Trophoblast cell (in vitro differentiated cells and primary cell): ENCODE results near the gene NEK1.

ENCODE experiments used
- DNase-seq, 2 donors: peaks; one replicate each; pipeline ENCODE4 v3.0.0-alpha.2; 2016
- H2AFZ ChIP-seq: 2 replicates; pipeline ENCODE4 v1.6.1; 2013; ENCODE audit warnings: low read length, moderate library complexity, mild to moderate bottlenecking; ENCODE audit not compliant: insufficient read depth, poor library complexity
- H2AK5ac ChIP-seq: 2 replicates; pipeline ENCODE4 v1.6.1; 2013; ENCODE audit warnings: mild to moderate bottlenecking, low read length
- H2BK120ac ChIP-seq: 2 replicates; pipeline ENCODE4 v1.6.1; 2013; ENCODE audit warnings: low read length, mild to moderate bottlenecking, moderate library complexity; ENCODE audit not compliant: insufficient read depth, poor library complexity
- H2BK12ac ChIP-seq: 2 replicates; pipeline ENCODE4 v1.6.1; 2013; ENCODE audit warnings: mild to moderate bottlenecking, low read length, moderate library complexity
- H2BK5ac ChIP-seq: 2 replicates; pipeline ENCODE4 v1.6.1; 2013; ENCODE audit warnings: low read length, low read depth, moderate library complexity, mild to moderate bottlenecking; ENCODE audit not compliant: poor library complexity
- H3K14ac ChIP-seq: 2 replicates; pipeline ENCODE4 v1.6.1; 2013; ENCODE audit warnings: mild to moderate bottlenecking, low read length
- H3K18ac ChIP-seq: 2 replicates; pipeline ENCODE4 v1.6.1; 2013; ENCODE audit warnings: mild to moderate bottlenecking, low read length
- H3K23ac ChIP-seq: 2 replicates; pipeline ENCODE4 v1.6.1; 2013; ENCODE audit warnings: low read length
- H3K27ac ChIP-seq: 2 replicates; pipeline ENCODE4 v1.5.1; 2013; ENCODE audit warnings: low read depth, mild to moderate bottlenecking, inconsistent platforms, low read length, moderate library complexity
- H3K27me3 ChIP-seq: 2 replicates; pipeline ENCODE4 v1.6.1; 2013; ENCODE audit warnings: inconsistent platforms, mild to moderate bottlenecking, low read length, moderate library complexity; ENCODE audit not compliant: insufficient read depth
- H3K36me3 ChIP-seq, 2 experiments: 1 replicate in 1 of 2; 2 replicates in 1 of 2; pipeline ENCODE4 v1.6.1; 2013; ENCODE audit warnings: low read length in 2 of 2, mild to moderate bottlenecking in 2 of 2, moderate library complexity in 1 of 2; ENCODE audit not compliant: insufficient read depth in 2 of 2, control insufficient read depth in 1 of 2
- H3K4ac ChIP-seq: 2 replicates; pipeline ENCODE4 v1.6.1; 2013; ENCODE audit warnings: low read depth, mild to moderate bottlenecking, low read length, moderate library complexity
- H3K4me1 ChIP-seq, 2 experiments: 1 replicate in 1 of 2; 2 replicates in 1 of 2; pipeline ENCODE4 v1.6.1; 2013; ENCODE audit warnings: low read length in 2 of 2, mild to moderate bottlenecking in 2 of 2, moderate library complexity in 1 of 2; ENCODE audit not compliant: insufficient read depth in 2 of 2, control insufficient read depth in 1 of 2
- H3K4me2 ChIP-seq: 2 replicates; pipeline ENCODE4 v1.6.1; 2013; ENCODE audit warnings: inconsistent platforms, mild to moderate bottlenecking, low read length, moderate library complexity
- H3K4me3 ChIP-seq: 2 replicates; pipeline ENCODE4 v1.5.1; 2013; ENCODE audit warnings: mild to moderate bottlenecking, low read depth, low read length, inconsistent platforms
- H3K79me1 ChIP-seq: one replicate; pipeline ENCODE4 v1.6.1; 2013; ENCODE audit warnings: low read length
- H3K79me2 ChIP-seq: 2 replicates; pipeline ENCODE4 v1.6.1; 2013; ENCODE audit warnings: low read length, mild to moderate bottlenecking; ENCODE audit not compliant: control insufficient read depth, insufficient read depth, poor library complexity
- H3K9ac ChIP-seq: 2 replicates; pipeline ENCODE4 v1.6.1; 2013; ENCODE audit warnings: mild to moderate bottlenecking, low read length
- H3K9me3 ChIP-seq: 2 replicates; pipeline ENCODE4 v1.6.1; 2013; ENCODE audit warnings: low read depth, mild to moderate bottlenecking, control low read depth, inconsistent platforms, low read length; ENCODE audit not compliant: insufficient read depth
- H4K12ac ChIP-seq: 2 replicates; pipeline ENCODE4 v1.6.1; 2013; ENCODE audit warnings: low read depth, mild to moderate bottlenecking, low read length, moderate library complexity
- H4K8ac ChIP-seq: 2 replicates; pipeline ENCODE4 v1.6.1; 2013; ENCODE audit warnings: low read depth, mild to moderate bottlenecking, low read length, moderate library complexity
- H4K91ac ChIP-seq: one replicate; pipeline ENCODE4 v1.6.1; 2013; ENCODE audit warnings: low read depth, mild to moderate bottlenecking, low read length, moderate library complexity
- WGBS: extraction: QIAGEN DNeasy Blood & Tissue Kit; methylation state at CpG from one replicate; pipeline ENCODE4 v1.1.7; 2013; ENCODE audit warnings: missing lambda C conversion rate; ENCODE audit not compliant: insufficient read length, insufficient coverage; ENCODE audit errors: extremely low coverage; 5-methylcytosine and 5-hydroxymethylcytosine counted together

Gene NEK1

DNA sequence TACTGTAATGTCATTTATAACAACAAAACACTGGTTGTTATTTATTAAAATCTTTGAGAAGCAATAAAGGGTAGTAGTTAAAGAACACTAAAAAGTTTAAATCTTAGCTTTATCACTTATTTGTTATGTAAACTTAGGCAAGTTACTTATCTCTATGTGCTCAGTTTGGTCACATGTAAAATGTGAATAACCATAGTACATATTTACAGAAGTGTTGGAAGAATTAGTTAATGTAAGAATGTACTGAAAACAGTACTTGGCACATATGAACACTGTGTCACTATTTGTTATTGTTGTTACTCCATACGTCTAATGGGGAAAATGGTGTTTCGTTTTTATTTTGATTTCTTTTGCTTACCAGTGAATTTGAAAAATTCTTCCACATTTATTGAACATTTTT, 9.1 kb downstream of the NEK1 start:
- no peak for DNase-seq
- Histone ChIP-seq H3K4me1 (no peaks in the 10 kb centered on the region), H2AK5ac (no peak overlapping the region), H3K4me3 (no peak overlapping the region), H3K36me3 (no peaks in the 10 kb centered on the region), H4K12ac (no peak overlapping the region), H3K9ac (no peak overlapping the region), H4K91ac (no peak overlapping the region), H2AFZ (no peak overlapping the region), H3K14ac (no peak overlapping the region), H2BK120ac (no peak overlapping the region), H3K23ac (no peak overlapping the region), H3K18ac (no peak overlapping the region), H3K27me3 (no peaks in the 10 kb centered on the region), H3K4me2 (no peak overlapping the region), H2BK12ac (no peak overlapping the region), H3K27ac (no peak overlapping the region), H3K79me1 (no peaks in the 10 kb centered on the region), H3K9me3 (no peaks in the 10 kb centered on the region), H3K79me2 (no peaks in the 10 kb centered on the region), H3K4ac (no peak overlapping the region), H4K8ac (no peak overlapping the region), H2BK5ac (no peak overlapping the region)
- WGBS: no CpG with 5 or more reads among the region's 2 CpGs

DNA sequence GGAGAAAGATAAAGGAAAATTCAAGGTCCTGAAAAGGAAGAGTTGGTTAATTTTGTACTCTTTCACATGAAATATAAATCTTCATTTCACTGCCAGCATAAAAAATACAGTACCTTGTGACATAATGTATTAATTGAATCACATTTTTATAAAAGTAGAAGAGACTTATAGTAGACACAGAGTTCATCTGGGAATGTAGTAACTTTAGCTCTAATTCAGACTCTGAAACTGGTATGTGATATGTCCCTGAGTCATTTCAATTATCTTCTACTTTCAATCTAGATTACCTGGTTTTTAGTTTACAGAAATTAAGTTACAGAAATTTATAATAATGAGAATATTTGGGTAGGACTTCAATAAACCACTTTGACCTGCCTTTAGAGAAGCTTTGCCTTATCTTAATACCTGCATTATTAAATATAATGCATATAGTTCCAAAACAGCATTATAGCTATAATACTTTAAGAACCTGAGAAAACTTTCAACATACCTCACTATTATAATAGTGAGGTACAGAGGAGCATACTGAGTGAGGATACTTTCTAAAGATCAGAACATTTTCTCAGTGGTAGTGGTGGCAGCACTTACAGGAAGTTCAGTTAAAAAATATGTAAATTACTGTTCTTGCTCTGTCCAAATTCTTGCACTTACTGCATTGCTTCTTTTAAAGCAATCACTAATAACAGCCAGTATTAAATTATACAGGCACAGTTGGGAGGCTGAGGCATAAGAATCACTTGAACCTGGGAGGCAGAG, 11.2 kb downstream of the NEK1 start:
- Histone ChIP-seq H3K9ac (no peak overlapping the region), H2BK12ac (no peak overlapping the region), H3K79me1 (no peaks in the 10 kb centered on the region), H3K4ac (no peak overlapping the region), H4K91ac (no peak overlapping the region), H3K18ac (no peak overlapping the region), H3K4me2 (no peak overlapping the region), H2AFZ (no peak overlapping the region), H2AK5ac (no peak overlapping the region), H3K79me2 (no peaks in the 10 kb centered on the region), H3K36me3 (peaks cover 0 to 2% of the 10 kb centered on the region in 2 experiments), H3K4me3 (no peak overlapping the region), H4K12ac (no peak overlapping the region), H3K27me3 (no peaks in the 10 kb centered on the region), H3K4me1 (no peaks in the 10 kb centered on the region), H3K23ac (no peak overlapping the region), H2BK120ac (no peak overlapping the region), H4K8ac (no peak overlapping the region), H3K14ac (no peak overlapping the region), H3K27ac (no peak overlapping the region), H2BK5ac (no peak overlapping the region), H3K9me3 (no peaks in the 10 kb centered on the region)
- no peak for DNase-seq

DNA sequence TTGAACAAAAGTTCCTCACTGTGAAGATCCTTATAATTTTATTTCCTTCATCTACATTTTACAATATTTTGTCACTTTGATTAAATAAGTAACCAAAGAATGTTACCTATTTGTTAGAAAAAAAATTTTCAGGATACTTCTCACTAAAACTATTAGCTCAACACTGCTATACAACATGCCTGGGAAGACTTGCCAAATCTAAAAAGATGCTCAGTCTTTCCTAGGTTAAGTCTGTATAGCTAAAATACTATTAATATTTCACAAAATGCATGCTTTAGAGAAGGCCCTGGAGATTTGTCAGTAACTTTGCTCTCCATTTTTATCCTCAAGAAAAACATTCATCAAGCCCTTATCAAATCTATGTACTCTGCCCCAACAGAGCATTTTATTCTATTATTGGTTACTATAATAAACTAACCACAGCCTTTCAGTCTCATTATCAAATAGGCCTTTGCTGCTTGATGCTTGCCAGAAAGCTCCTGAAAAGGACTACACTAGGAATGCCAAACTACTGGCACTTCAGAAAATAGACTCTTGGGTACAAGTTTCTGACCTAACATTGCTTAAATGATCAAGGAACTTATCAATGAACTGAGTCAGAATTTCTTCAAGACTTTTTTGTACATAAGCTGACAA, 17.7 kb downstream of the NEK1 start:
- Histone ChIP-seq H3K4ac (no peak overlapping the region), H3K4me1 (no peaks in the 10 kb centered on the region), H4K91ac (no peak overlapping the region), H3K27me3 (no peaks in the 10 kb centered on the region), H3K18ac (no peak overlapping the region), H2BK12ac (no peak overlapping the region), H3K9ac (no peak overlapping the region), H2BK5ac (no peak overlapping the region), H2AFZ (no peak overlapping the region), H3K79me1 (no peaks in the 10 kb centered on the region), H3K9me3 (no peaks in the 10 kb centered on the region), H3K36me3 (peaks cover 0 to 5% of the 10 kb centered on the region in 2 experiments), H2AK5ac (no peak overlapping the region), H3K79me2 (no peaks in the 10 kb centered on the region), H3K27ac (no peak overlapping the region), H2BK120ac (no peak overlapping the region), H4K12ac (no peak overlapping the region), H3K4me2 (no peak overlapping the region), H3K14ac (no peak overlapping the region), H3K23ac (no peak overlapping the region), H4K8ac (no peak overlapping the region), H3K4me3 (no peak overlapping the region)
- DNase-seq: no peak

DNA sequence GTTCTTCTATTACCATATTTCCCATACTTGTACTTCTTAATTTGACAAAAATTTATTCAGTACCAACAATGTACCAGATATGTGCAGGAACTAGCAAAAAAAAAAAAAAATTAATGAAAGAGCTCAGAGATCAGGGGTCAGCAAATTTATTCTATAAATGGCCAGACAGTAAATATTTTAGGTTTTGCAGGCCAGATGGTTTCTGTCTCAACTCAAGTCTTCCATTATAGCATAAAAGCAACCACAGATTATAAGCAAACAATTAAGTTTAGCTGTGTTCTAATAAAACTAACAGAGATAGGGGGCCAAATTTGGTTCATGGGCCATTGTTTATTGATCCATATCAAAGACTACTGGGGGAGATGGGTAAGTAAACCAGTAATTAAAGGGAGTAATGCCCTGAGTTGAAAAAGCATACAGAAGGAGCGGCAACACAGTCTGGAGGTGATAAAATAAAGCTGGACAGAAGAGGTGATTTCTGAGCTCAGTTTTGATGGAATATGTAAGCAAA, 19.3 kb downstream of the NEK1 start:
- no peak overlapping the region for H3K4me3 ChIP-seq
- H3K27me3 ChIP-seq: no peaks in the 10 kb centered on the region
- no peak overlapping the region for H4K91ac ChIP-seq
- no peak overlapping the region for H3K4me2 ChIP-seq
- no CpG with 5 or more reads among the region's 1 CpG for WGBS
- no peak overlapping the region for H4K12ac ChIP-seq
- H2BK120ac ChIP-seq: no peak overlapping the region
- no peak overlapping the region for H3K14ac ChIP-seq
- H2AK5ac ChIP-seq: no peak overlapping the region
- H3K9me3 ChIP-seq: no peaks in the 10 kb centered on the region
- no peaks in the 10 kb centered on the region for H3K79me2 ChIP-seq
- H3K4ac ChIP-seq: no peak overlapping the region
- H2BK12ac ChIP-seq: no peak overlapping the region
- no peaks in the 10 kb centered on the region for H3K4me1 ChIP-seq
- H3K36me3 ChIP-seq: peaks cover 0 to 5% of the 10 kb centered on the region in 2 experiments
- no peak overlapping the region for H2AFZ ChIP-seq
- H3K18ac ChIP-seq: no peak overlapping the region
- no peak for DNase-seq
- no peak overlapping the region for H3K23ac ChIP-seq
- H3K79me1 ChIP-seq: no peaks in the 10 kb centered on the region
- H2BK5ac ChIP-seq: no peak overlapping the region
- H4K8ac ChIP-seq: no peak overlapping the region
- H3K9ac ChIP-seq: no peak overlapping the region
- H3K27ac ChIP-seq: no peak overlapping the region
